HG03558 (cell line): Measurements from ENCODE around the gene MRTFA.
"Not testable (repeated sequence)": the region's sequence is repeated elsewhere in the genome, so short reads cannot be mapped to it uniquely, and the experiment has no call there.

Source experiments
- ATAC-seq: cut with Tn5 transposase; IDR thresholded peaks from one replicate; pipeline ENCODE4 v1.9.1; 2021; ENCODE audit warnings: moderate number of reproducible peaks; ENCODE audit not compliant: unreplicated experiment; ENCODE audit errors: extremely low read depth

MRTFA gene

DNA sequence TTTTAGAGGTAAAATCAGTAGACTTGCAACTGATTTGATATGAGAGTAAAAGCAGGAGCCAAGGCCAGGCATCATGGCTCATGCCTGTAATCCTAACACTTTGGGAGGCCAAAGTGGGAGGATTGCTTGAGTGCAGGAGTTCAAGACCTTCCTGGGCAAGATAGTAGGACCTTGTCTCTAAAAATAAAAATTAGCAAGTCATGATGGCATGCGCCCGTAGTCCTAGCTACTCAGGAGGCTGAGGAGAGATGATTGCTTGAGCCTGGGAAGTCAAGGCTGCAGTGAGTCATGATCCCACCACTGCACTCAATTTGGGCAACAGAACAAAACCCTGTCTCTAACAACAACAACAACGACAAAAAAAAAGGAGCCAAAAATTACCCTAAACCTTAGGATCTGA is 252.6 kb downstream of the MRTFA start:
- ATAC-seq, result no peak

- no peak for ATAC-seq
Measured at GRCh38 chr22:40381461-40381860, 255.1 kb downstream of the MRTFA start.

GRCh38 chr22:40378448-40378847 is 258.1 kb downstream of the MRTFA start:
- ATAC-seq, result not testable (repeated sequence)

- no peak for ATAC-seq
Measured at GRCh38 chr22:40377931-40378330, 258.6 kb downstream of the MRTFA start.

DNA sequence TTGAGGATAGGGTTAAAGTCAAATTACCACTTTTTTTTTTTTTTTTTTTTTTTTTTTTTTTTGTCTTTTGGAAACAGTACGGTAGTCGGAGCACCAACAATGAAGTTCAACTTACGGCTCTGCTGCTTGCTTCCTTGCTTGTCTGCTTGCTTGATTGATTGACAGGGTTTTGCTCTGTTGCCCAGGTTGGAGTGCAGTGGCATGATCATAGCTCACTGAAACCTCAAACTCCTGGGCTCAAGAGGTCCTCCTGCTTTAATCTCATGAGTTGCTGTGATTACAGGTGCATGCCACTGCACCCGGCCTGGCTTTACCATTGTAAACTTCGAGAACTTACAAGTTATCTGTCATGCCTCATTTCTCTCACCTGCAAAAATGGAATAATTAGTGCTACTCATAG is 260.4 kb downstream of the MRTFA start:
- no peak for ATAC-seq

DNA sequence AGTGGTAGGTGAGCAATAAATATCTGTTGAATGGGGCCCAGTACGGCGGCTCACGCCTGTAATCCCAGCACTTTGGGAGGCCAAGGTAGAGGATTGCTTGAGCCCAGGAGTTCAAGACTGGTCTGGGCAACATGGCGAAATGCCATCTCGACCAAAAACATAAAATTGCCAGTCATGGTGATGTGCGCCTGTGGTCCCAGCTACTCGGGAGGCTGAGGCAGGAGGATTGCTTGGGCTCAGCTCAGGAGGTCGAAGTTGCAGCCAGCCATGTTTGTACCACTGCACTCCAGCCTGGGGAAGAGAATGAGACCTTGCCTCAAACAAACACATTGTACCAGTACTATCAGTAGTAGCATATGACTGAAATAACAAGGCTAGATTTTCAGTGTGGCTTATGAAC is 262.0 kb downstream of the MRTFA start:
- ATAC-seq, result no peak

- ATAC-seq, result no peak
Measured at GRCh38 chr22:40368836-40369235, 267.7 kb downstream of the MRTFA start.

DNA sequence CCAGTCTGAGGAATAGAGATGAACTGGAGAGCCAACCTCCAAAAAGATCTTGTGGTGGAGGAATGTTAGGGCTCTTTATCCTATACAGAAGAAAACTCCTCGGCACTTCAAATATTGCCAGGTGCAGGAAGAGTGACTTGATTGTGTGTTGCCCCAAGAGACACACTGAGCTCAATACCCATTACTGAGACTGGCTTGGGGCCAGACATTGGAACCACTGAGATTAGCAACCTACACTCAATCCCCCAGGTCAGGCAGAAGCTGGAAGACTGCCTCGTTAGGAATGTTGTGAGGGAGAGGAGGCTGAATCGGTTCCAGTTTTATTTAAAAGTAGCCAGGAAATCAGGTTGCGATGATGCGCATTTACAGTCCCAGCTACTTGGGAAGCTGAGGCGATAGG is 268.5 kb downstream of the MRTFA start:
- no peak for ATAC-seq

DNA sequence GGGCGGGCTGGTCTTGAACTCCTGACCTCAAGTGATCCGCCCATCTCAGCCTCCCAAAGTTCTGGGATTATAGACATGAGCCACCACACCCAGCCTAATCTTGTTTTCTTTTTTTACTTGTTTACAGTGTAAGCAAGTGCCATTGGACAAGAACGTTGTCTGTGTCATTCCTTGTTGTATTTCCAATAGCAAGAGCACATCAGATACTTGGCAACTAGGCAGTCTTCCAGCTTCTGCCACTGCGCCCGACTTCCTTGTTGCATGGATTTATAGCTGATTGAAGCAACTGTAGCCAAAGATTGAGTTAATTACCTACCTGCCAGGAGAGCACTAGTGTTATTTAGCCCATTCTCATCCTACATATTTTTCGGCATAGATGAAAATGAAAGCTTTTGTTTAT is 269.2 kb downstream of the MRTFA start:
- no peak for ATAC-seq

DNA sequence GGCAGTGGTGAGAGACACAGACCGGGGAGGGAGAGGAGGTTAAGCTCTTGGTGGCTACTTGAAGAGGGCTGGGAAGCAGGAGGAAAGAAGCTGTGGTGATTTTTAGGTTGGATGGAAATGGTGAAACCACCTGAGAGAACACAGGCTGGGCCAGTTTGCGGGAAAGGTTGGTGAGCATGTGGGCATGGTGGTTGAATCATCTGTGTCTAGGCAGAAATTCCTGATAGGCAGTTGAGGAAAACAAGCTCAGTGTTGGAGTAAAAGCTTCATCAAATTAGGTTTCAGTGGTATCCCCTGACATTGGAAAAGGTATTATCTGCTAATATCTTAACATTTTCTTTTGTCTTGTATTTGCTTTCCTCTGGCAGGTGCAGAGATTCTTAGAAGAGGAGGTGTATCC is 270.5 kb downstream of the MRTFA start:
- no peak for ATAC-seq

GRCh38 chr22:40364431-40364830 is 272.1 kb downstream of the MRTFA start:
- ATAC-seq, result no peak

DNA sequence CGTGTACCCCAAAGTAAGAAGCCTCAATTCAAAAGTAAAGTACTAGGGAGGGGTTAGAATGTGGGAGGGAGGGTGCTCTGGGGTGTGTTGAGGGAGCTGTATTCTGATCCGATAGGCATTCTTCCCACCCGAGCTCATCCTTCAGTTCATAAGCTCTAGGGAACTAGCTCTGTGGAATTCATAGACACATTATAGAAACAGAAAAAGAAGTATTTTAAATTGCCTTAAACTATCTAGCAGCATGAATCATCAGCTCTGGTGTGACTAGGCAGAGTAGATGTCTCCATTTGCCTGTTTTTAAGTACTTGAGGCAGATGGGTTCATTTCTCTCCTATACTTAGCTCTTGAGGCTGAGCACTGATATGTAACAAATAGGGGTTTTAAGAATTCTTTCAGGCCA is 273.5 kb downstream of the MRTFA start:
- no peak for ATAC-seq

DNA sequence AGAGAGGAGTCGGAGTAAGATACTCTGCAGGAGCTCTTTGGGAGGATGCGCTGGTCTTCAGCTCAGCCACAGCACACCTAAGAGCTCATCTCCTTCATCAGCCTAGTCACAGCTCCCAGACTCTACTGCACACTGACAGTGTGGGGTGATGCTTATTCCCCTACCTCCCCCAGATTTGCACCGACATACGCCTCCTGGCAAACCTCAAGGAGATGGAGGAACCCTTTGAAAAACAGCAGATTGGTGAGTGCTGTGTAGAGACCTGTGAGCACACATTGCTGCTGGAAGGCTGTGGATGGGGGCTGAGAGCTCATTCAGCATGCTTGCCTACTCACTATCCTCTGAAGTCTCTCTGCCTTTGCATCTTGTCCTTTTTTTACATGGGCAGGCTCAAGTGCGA is 275.4 kb downstream of the MRTFA start:
- ATAC-seq, result no peak
